HCT116 (cell line): ENCODE measurements around the gene MCF2L2. TPM values are rescaled to one million over a fixed set of nuclear protein-coding genes. Genes with fewer than 3 reads are reported as not detected.

ENCODE experiments used
- ATAC-seq: fragments of 200-7000 bp; cut with Tn5 transposase; 2 replicates; pipeline ENCODE4 v1.9.1; 2020; ENCODE audit warnings: mild to moderate bottlenecking, moderate library complexity
- BruUV-seq: library from RNA; stranded (reverse); fragments of 400-500 nt; replicated peaks from 2 replicates; lab custom pipeline; 2021; lab: Mats Ljungman, UMichigan
- CTCF ChIA-PET: fragments of 300-600 bp; sonication (Branson Sonifier 250); formaldehyde crosslinking; loops from one replicate; lab custom pipeline; 2021; ENCODE audit warnings: antibody characterized with exemption; lab: Charles Lee
- POLR2A ChIA-PET: fragments of 300-600, 350-600 bp; sonication (Branson Sonifier 250); formaldehyde crosslinking; loops from one replicate; lab custom pipeline; 2021; ENCODE audit warnings: antibody characterized with exemption; lab: Charles Lee
- RAD21 ChIA-PET, 2 experiments: fragments of 300-600 bp; sonication (Branson Sonifier 250); formaldehyde crosslinking; loops; one replicate each; lab custom pipeline; 2023; ENCODE audit warnings: low total read pairs in 2 of 2; ENCODE audit not compliant: uncharacterized antibody in 2 of 2, unreplicated experiment in 2 of 2, low non-redundant PET in 1 of 2; lab: Charles Lee
- DNase-seq: peaks from one replicate; pipeline ENCODE4 v3.0.0-alpha.2; 2010; ENCODE audit warnings: low read depth, low spot score
- H2AFZ ChIP-seq: fragments of 200-600 bp; shearing (Covaris generic), sonication (generic); 2 replicates; pipeline ENCODE4 v1.6.1; 2017; ENCODE audit warnings: low read depth, mixed run types, mixed read lengths, antibody characterized with exemption, low read length; ENCODE audit not compliant: poor library complexity, severe bottlenecking
- H3K27ac ChIP-seq: 2 replicates; pipeline ENCODE4 v1.5.1; 2012; ENCODE audit warnings: low read depth, low read length
- H3K27me3 ChIP-seq: fragments of 200-600 bp; sonication (generic); 2 replicates; pipeline ENCODE4 v1.6.1; 2016; ENCODE audit warnings: mixed run types, low read length, mixed read lengths; ENCODE audit not compliant: insufficient read depth
- H3K36me3 ChIP-seq, 2 experiments: fragments of 200-500 bp in 1 of 2; fragments of 200-600 bp in 1 of 2; sonication (Bioruptor generic) in 1 of 2; sonication (generic) in 1 of 2; 2 replicates each; pipeline versions ENCODE4 v1.5.1 to v1.6.1; 2014 to 2016; ENCODE audit warnings: low read length in 2 of 2, inconsistent platforms in 1 of 2, mixed read lengths in 1 of 2, mixed run types in 1 of 2; ENCODE audit not compliant: insufficient read depth in 2 of 2, control insufficient read depth in 1 of 2
- H3K4me1 ChIP-seq, 2 experiments: fragments of 200-600 bp in 1 of 2; sonication (generic) in 1 of 2; 2 replicates each; pipeline versions ENCODE4 v1.5.1 to v1.6.1; 2012 to 2017; ENCODE audit warnings: low read length in 2 of 2, inconsistent platforms in 1 of 2, mild to moderate bottlenecking in 1 of 2, mixed read lengths in 1 of 2, mixed run types in 1 of 2, moderate library complexity in 1 of 2; ENCODE audit not compliant: insufficient read depth in 2 of 2, control insufficient read depth in 1 of 2
- H3K4me2 ChIP-seq: fragments of 200-600 bp; sonication (generic); 2 replicates; pipeline ENCODE4 v1.6.1; 2017; ENCODE audit warnings: mixed run types, low read length, mixed read lengths
- H3K4me3 ChIP-seq, 2 experiments: fragments of 200-600 bp in 1 of 2; sonication (generic) in 1 of 2; replicated peaks in 1 of 2; 2 replicates each; pipeline ENCODE4 v1.5.1; 2011 to 2016; ENCODE audit warnings: low read length in 2 of 2, control low read depth in 1 of 2, low read depth in 1 of 2, mild to moderate bottlenecking in 1 of 2, mixed read lengths in 1 of 2, mixed run types in 1 of 2
- H3K79me2 ChIP-seq: fragments of 200-600 bp; sonication (generic); 2 replicates; pipeline ENCODE4 v1.6.1; 2017; ENCODE audit warnings: mild to moderate bottlenecking, mixed run types, low read length, moderate library complexity, mixed read lengths; ENCODE audit not compliant: insufficient read depth
- H3K9ac ChIP-seq: fragments of 200-600 bp; sonication (generic); 2 replicates; pipeline ENCODE4 v1.6.1; 2016; ENCODE audit warnings: low read length, mixed read lengths
- H3K9me2 ChIP-seq: fragments of 200-600 bp; sonication (generic), shearing (Covaris generic); 2 replicates; pipeline ENCODE4 v1.6.1; 2017; ENCODE audit warnings: mixed run types, mild to moderate bottlenecking, moderate library complexity; ENCODE audit not compliant: insufficient read depth
- H3K9me3 ChIP-seq, 2 experiments: fragments of 200-500 bp in 1 of 2; fragments of 200-600 bp in 1 of 2; sonication (Bioruptor generic) in 1 of 2; sonication (generic) in 1 of 2; 2 replicates each; pipeline ENCODE4 v1.6.1; 2014 to 2017; ENCODE audit warnings: low read length in 2 of 2, mixed read lengths in 2 of 2, inconsistent platforms in 1 of 2, low read depth in 1 of 2, mild to moderate bottlenecking in 1 of 2, mixed run types in 1 of 2, moderate library complexity in 1 of 2; ENCODE audit not compliant: control insufficient read depth in 1 of 2, insufficient read depth in 1 of 2
- H4K20me1 ChIP-seq: fragments of 200-600 bp; sonication (generic), shearing (Covaris generic); 2 replicates; pipeline ENCODE4 v1.6.1; 2017; ENCODE audit warnings: mixed run types, mild to moderate bottlenecking, moderate library complexity; ENCODE audit not compliant: insufficient read depth
- ATF3 ChIP-seq: IDR thresholded peaks from 2 replicates; pipeline ENCODE4 v1.6.1; 2012
- CBX3 ChIP-seq: IDR thresholded peaks from 2 replicates; pipeline ENCODE4 v1.6.1; 2012; ENCODE audit warnings: low read depth
- CEBPB ChIP-seq: IDR thresholded peaks from 2 replicates; pipeline ENCODE4 v1.6.1; 2012; ENCODE audit warnings: low read depth
- CTCF ChIP-seq, 3 experiments: fragments of 200-600 bp in 1 of 3; sonication (generic) in 1 of 3; IDR thresholded peaks in 2 of 3; conservative IDR thresholded peaks in 1 of 3; 2 replicates each; pipeline ENCODE4 v1.5.1; 2012 to 2017; ENCODE audit warnings: low read depth in 2 of 3, low read length in 2 of 3, antibody characterized with exemption in 1 of 3, borderline replicate concordance in 1 of 3, control low read depth in 1 of 3, mild to moderate bottlenecking in 1 of 3, mixed read lengths in 1 of 3, mixed run types in 1 of 3, moderate library complexity in 1 of 3; ENCODE audit not compliant: insufficient read depth in 1 of 3
- EGR1 ChIP-seq: IDR thresholded peaks from 2 replicates; pipeline ENCODE4 v1.6.1; 2012; ENCODE audit warnings: low read depth
- ELF1 ChIP-seq: IDR thresholded peaks from 2 replicates; pipeline ENCODE4 v1.6.1; 2012; ENCODE audit warnings: low read depth, borderline replicate concordance
- EZH2 ChIP-seq: fragments of 200-600 bp; sonication (generic); IDR thresholded peaks from 2 replicates; pipeline ENCODE4 v1.6.1; 2017; ENCODE audit warnings: antibody characterized with exemption, mixed run types
- EZH2phosphoT487 ChIP-seq: fragments of 200-600 bp; IDR thresholded peaks from 2 replicates; pipeline ENCODE4 v1.6.1; 2018; ENCODE audit warnings: antibody characterized with exemption, borderline replicate concordance
- FOSL1 ChIP-seq: IDR thresholded peaks from 2 replicates; pipeline ENCODE4 v1.6.1; 2012; ENCODE audit warnings: low read depth
- POLR2A ChIP-seq: IDR thresholded peaks from 2 replicates; pipeline ENCODE4 v1.7.0; 2011; ENCODE audit warnings: borderline replicate concordance; ENCODE audit not compliant: insufficient read depth, insufficient read length; ENCODE audit errors: extremely low read depth
- POLR2AphosphoS5 ChIP-seq: IDR thresholded peaks from 2 replicates; pipeline ENCODE4 v1.6.1; 2011; ENCODE audit warnings: mild to moderate bottlenecking, low read depth, low read length, moderate library complexity
- RAD21 ChIP-seq: IDR thresholded peaks from 2 replicates; pipeline ENCODE4 v1.6.1; 2012; ENCODE audit warnings: low read depth, mild to moderate bottlenecking
- REST ChIP-seq: IDR thresholded peaks from 2 replicates; pipeline ENCODE4 v1.6.1; 2012; ENCODE audit warnings: low read depth
- SIN3A ChIP-seq: IDR thresholded peaks from 2 replicates; pipeline ENCODE4 v1.6.1; 2012; ENCODE audit warnings: low read depth
- SP1 ChIP-seq: IDR thresholded peaks from 2 replicates; pipeline ENCODE4 v1.6.1; 2012; ENCODE audit warnings: low read depth
- SRF ChIP-seq: IDR thresholded peaks from 2 replicates; pipeline ENCODE4 v1.6.1; 2012; ENCODE audit warnings: low read depth
- TCF7L2 ChIP-seq: IDR thresholded peaks from 2 replicates; pipeline ENCODE4 v1.7.0; 2011; ENCODE audit warnings: borderline replicate concordance, inconsistent platforms; ENCODE audit not compliant: insufficient read depth, insufficient read length; ENCODE audit errors: extremely low read depth
- YY1 ChIP-seq: IDR thresholded peaks from 2 replicates; pipeline ENCODE4 v1.6.1; 2011; ENCODE audit warnings: low read length, low read depth, moderate library complexity, mild to moderate bottlenecking; ENCODE audit not compliant: insufficient replicate concordance; ENCODE audit errors: extremely low read depth
- ZFX ChIP-seq: fragments of 450-650 bp; IDR thresholded peaks from 2 replicates; pipeline ENCODE4 v1.6.1; 2017
- ZNF274 ChIP-seq: fragments of 200-500 bp; sonication (Bioruptor generic); IDR thresholded peaks from 2 replicates; pipeline ENCODE4 v1.6.1; 2014; ENCODE audit warnings: mild to moderate bottlenecking, low read depth, low read length, inconsistent platforms
- intact Hi-C: fragments of 100-400 bp; cut with micrococcal nuclease; formaldehyde crosslinking; loops from 2 replicates; pipeline ENCODE4 v1.10.0; 2022
- total RNA-seq: library from RNA; stranded (reverse); gene quantifications from one replicate; pipeline ENCODE4 v1.2.1, GENCODE V29; 2021; ENCODE audit not compliant: unreplicated experiment

The MCF2L2 gene
- total RNA-seq, 1 experiment from 2014 or later: 1.5 TPM

- no peak for DNase-seq
Observed at GRCh38 chr3:183208260-183208659, 220.2 kb downstream of the MCF2L2 start.

More at GRCh38 chr3:183208260-183208659, 220.2 kb downstream of the MCF2L2 start:
- no peaks in the 10 kb centered on the region for H3K79me2 ChIP-seq
- no peak overlapping the region for H3K9ac ChIP-seq
- peaks cover 2 to 4% of the 10 kb centered on the region in 2 experiments; a peak in 1 of 4 replicates for H3K9me3 ChIP-seq
- H3K4me1 ChIP-seq: peaks cover 0 to 12% of the 10 kb centered on the region in 2 experiments; a peak in 1 of 4 replicates
- no peak overlapping the region for H3K4me3 ChIP-seq
- intact Hi-C loops: no loop called here
- H3K4me2 ChIP-seq: no peak overlapping the region
- BruUV-seq: no TSS peak
- H3K27me3 ChIP-seq: no peaks in the 10 kb centered on the region
- TF ChIP-seq REST: no peak
- no peak for TF ChIP-seq TCF7L2
- TF ChIP-seq CTCF (IDR thresholded peaks at IDR 0.05 in 2 of 3, conservative IDR thresholded peaks at IDR 0.05 in 1 of 3; ENCODE audit: borderline replicate concordance in 1 of 3, insufficient read depth in 1 of 3, low read depth in 2 of 3, low read length in 2 of 3): no peak
- no peak for TF ChIP-seq ELF1
- TF ChIP-seq EGR1: no peak
- TF ChIP-seq EZH2: no peak
- TF ChIP-seq POLR2A: no peak
- no peak for TF ChIP-seq SRF
- no peak for TF ChIP-seq POLR2AphosphoS5
- no peak for TF ChIP-seq ZFX
- TF ChIP-seq EZH2phosphoT487: no peak
- TF ChIP-seq CBX3: no peak
- no peak for TF ChIP-seq YY1
- no peak for TF ChIP-seq ATF3
- no peak for TF ChIP-seq CEBPB
- TF ChIP-seq ZNF274: no peak
- no peak for TF ChIP-seq RAD21
- no peak for TF ChIP-seq SIN3A
- no peak for TF ChIP-seq SP1
- no peak for TF ChIP-seq FOSL1
- no peak for ATAC-seq
- no peaks in the 10 kb centered on the region for H3K9me2 ChIP-seq
- no peak overlapping the region for H3K27ac ChIP-seq
- no peaks in the 10 kb centered on the region for H4K20me1 ChIP-seq
- ChIA-PET POLR2A (no interaction called here), CTCF (no interaction called here), RAD21 (no interaction called here)
- H2AFZ ChIP-seq: no peak overlapping the region
- no peaks in the 10 kb centered on the region for H3K36me3 ChIP-seq
